Measurements from ENCODE around the gene PTP4A2. TPM values are rescaled to one million over a fixed set of nuclear protein-coding genes. Genes with fewer than 3 reads are reported as not detected.

Gene PTP4A2
- total and polyA plus RNA-seq, 2 donors (not counting 3 experiments of a cell fraction or from before 2014, with no cell fraction given): 74.1 to 184 TPM

DNA sequence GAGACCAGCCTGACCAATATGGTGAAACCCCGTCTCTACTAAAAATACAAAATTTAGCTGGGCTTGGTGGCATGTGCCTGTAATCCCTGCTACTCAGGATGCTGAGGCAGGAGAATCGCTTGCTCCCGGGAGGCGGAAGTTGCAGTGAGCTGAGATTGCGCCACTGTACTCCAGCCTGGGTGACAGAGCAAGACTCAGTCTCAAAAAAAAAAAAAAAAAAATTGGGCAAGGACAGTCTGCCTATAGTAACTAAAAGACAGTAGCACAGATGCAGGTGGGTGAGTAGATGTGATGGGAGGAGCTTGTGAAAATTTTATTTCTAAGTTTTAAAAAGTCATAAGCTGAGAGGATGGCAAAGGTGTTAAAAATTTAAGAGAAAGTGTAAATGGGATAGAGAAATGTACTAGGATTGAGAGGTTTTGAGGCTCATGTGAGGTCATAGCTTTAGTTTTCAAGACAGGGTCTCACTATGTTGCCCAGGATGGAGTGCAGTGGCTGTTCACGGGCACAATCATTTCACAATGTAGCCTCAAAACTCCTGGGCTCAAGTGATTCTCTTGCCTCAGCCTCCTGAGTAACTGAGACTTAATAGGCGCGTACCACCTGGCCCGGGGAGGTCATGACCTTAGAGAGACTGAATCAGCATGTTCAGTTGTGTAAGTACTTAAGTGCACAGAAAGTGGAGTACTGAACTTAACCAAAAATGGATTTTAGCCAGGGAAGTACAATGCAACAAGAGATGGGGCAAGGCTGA, 33.7 kb downstream of the PTP4A2 start:
- TF ChIP-seq, protein P1, sequence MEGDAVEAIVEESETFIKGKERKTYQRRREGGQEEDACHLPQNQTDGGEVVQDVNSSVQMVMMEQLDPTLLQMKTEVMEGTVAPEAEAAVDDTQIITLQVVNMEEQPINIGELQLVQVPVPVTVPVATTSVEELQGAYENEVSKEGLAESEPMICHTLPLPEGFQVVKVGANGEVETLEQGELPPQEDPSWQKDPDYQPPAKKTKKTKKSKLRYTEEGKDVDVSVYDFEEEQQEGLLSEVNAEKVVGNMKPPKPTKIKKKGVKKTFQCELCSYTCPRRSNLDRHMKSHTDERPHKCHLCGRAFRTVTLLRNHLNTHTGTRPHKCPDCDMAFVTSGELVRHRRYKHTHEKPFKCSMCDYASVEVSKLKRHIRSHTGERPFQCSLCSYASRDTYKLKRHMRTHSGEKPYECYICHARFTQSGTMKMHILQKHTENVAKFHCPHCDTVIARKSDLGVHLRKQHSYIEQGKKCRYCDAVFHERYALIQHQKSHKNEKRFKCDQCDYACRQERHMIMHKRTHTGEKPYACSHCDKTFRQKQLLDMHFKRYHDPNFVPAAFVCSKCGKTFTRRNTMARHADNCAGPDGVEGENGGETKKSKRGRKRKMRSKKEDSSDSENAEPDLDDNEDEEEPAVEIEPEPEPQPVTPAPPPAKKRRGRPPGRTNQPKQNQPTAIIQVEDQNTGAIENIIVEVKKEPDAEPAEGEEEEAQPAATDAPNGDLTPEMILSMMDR (IDR thresholded peaks at IDR 0.05; ENCODE audit: extremely low read depth in 1 of 2, insufficient read depth in 1 of 2, low read depth in 1 of 2, low read length in 2 of 2): no peak
- TF ChIP-seq POLR2A (IDR thresholded peaks at IDR 0.05; ENCODE audit: low read depth, low read length) (no peak), MYC (IDR thresholded peaks at IDR 0.05; ENCODE audit: low read depth, low read length) (no peak), JUN (IDR thresholded peaks at IDR 0.05; ENCODE audit: borderline replicate concordance, insufficient read depth, insufficient read length, low read depth) (no peak), GATA2 (IDR thresholded peaks at IDR 0.05; ENCODE audit: insufficient read depth, insufficient read length, low read depth, low read length) (no peak), POLR2AphosphoS5 (IDR thresholded peaks at IDR 0.05; ENCODE audit: insufficient read depth, low read depth, low read length) (no peak), EZH2 (IDR thresholded peaks at IDR 0.05; ENCODE audit: borderline replicate concordance, low read depth, low read length, severe bottlenecking) (no peak), FOS (IDR thresholded peaks at IDR 0.05; ENCODE audit: borderline replicate concordance, insufficient read depth, low read length) (no peak)
- TF ChIP-seq, protein P2, sequence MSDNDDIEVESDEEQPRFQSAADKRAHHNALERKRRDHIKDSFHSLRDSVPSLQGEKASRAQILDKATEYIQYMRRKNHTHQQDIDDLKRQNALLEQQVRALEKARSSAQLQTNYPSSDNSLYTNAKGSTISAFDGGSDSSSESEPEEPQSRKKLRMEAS (IDR thresholded peaks at IDR 0.05; ENCODE audit: insufficient read depth, insufficient read length): no peak
- no peaks in the 10 kb centered on the region for H3K9me3 ChIP-seq (replicated peaks; ENCODE audit: control insufficient read depth, insufficient read depth, low read length)
- no peaks in the 10 kb centered on the region for H3K27me3 ChIP-seq (ENCODE audit: control insufficient read depth in 2 of 2, insufficient read depth in 2 of 2, low read length in 2 of 2)
- H3K9me1 ChIP-seq (replicated peaks; ENCODE audit: control insufficient read depth, extremely low read depth, insufficient read depth, low read length): no peaks in the 10 kb centered on the region
- H3K4me2 ChIP-seq (ENCODE audit: insufficient read depth, low read length): no peak overlapping the region
- H3K27ac ChIP-seq (ENCODE audit: insufficient read depth, low read depth, low read length): no peak overlapping the region
- dilution Hi-C loops (cut with MboI; ENCODE audit: extremely low pct_ligation_motif_present, low sequenced_read_pairs) (no loop called here), intact Hi-C loops (cut with micrococcal nuclease) (no loop called here)
- ChIA-PET POLR2A (interaction anchor here (0.6 kb wide), 1 partner anchor 54 kb away, joined by 3 read pairs; no protein-coding TSS in a partner anchor), CTCF (interaction anchor here (0.8 to 5.6 kb wide), 8 partner anchors 10 to 89 kb away, joined by 3 to 40 read pairs (median 4); partner anchors contain the start of genes PTP4A2 and SPOCD1)
- H3K36me3 ChIP-seq (ENCODE audit: control insufficient read depth in 2 of 2, extremely low read depth in 1 of 2, insufficient read depth in 2 of 2, low read length in 2 of 2): peaks cover 6 to 14% of the 10 kb centered on the region in 2 experiments
- H3K4me3 ChIP-seq (replicated peaks in 1 of 3; ENCODE audit: insufficient read depth in 1 of 3, low read depth in 1 of 3, low read length in 3 of 3): no peak overlapping the region
- H3K79me2 ChIP-seq (ENCODE audit: control insufficient read depth, insufficient read depth, low read length): peaks cover 2% of the 10 kb centered on the region
- no peak overlapping the region for H3K9ac ChIP-seq (replicated peaks; ENCODE audit: extremely low read depth, insufficient read depth, low read length)
- no peaks in the 10 kb centered on the region for H4K20me1 ChIP-seq (replicated peaks; ENCODE audit: control insufficient read depth, extremely low read depth, insufficient read depth, low read length)
- DNase-seq (ENCODE audit: low read depth, low spot score) (no peak), FAIRE-seq (no peak)
- no peaks in the 10 kb centered on the region for H3K4me1 ChIP-seq (ENCODE audit: control insufficient read depth, extremely low read depth, insufficient read depth, low read length)
- no TSS peak for BruUV-seq (replicated peaks)
- H2AFZ ChIP-seq (ENCODE audit: low read depth, low read length): no peak overlapping the region
